Caco-2 (cell line): Measurements from ENCODE around the gene GSE1. TPM values are rescaled to one million over a fixed set of nuclear protein-coding genes. Genes with fewer than 3 reads are reported as not detected.
A peak's percentile ranks its signal among the peaks of the same experiment; 100 is the strongest.

Experiments
- BruUV-seq: library from RNA; stranded (reverse); fragments of 400-500 nt; replicated peaks from 2 replicates; lab custom pipeline; 2021; lab: Mats Ljungman, UMichigan
- CTCF ChIA-PET: fragments of 300-600 bp; sonication (Branson Sonifier 250); formaldehyde crosslinking; loops from one replicate; lab custom pipeline; 2022; ENCODE audit warnings: antibody characterized with exemption; lab: Charles Lee
- POLR2A ChIA-PET: fragments of 300-600 bp; sonication (Branson Sonifier 250); formaldehyde crosslinking; loops from one replicate; lab custom pipeline; 2022; ENCODE audit warnings: antibody characterized with exemption; lab: Charles Lee
- DNase-seq, 2 experiments: peaks; one replicate each; pipeline versions ENCODE4 v3.0.0 to v3.0.0-alpha.2; 2020 to 2022
- H3K27me3 ChIP-seq: replicated peaks from 2 replicates; pipeline ENCODE4 v1.6.0; 2011; ENCODE audit warnings: low read length; ENCODE audit not compliant: control insufficient read depth, insufficient read depth
- H3K36me3 ChIP-seq: 2 replicates; pipeline ENCODE4 v1.5.1; 2011; ENCODE audit warnings: low read length; ENCODE audit not compliant: control insufficient read depth, insufficient read depth
- H3K4me1 ChIP-seq: fragments of 250-450 bp; sonication (Bioruptor Pico); 2 replicates; pipeline ENCODE4 v1.5.1; 2020; ENCODE audit warnings: mild to moderate bottlenecking
- H3K4me3 ChIP-seq: 2 replicates; pipeline ENCODE4 v1.5.1; 2011; ENCODE audit warnings: low read depth, mild to moderate bottlenecking, control low read depth, low read length
- H3K9me3 ChIP-seq: fragments of 250-450 bp; sonication (Bioruptor Pico); 2 replicates; pipeline ENCODE4 v1.5.1; 2020; ENCODE audit warnings: mild to moderate bottlenecking, moderate library complexity
- H3K27ac Mint-ChIP-seq: one replicate; pipeline ENCODE4 v1.8.0; 2022; ENCODE audit warnings: mixed read lengths; ENCODE audit not compliant: unreplicated experiment
- H3K27me3 Mint-ChIP-seq: one replicate; pipeline ENCODE4 v1.8.0; 2022; ENCODE audit warnings: mixed read lengths; ENCODE audit not compliant: insufficient read depth, unreplicated experiment
- H3K36me3 Mint-ChIP-seq: one replicate; pipeline ENCODE4 v1.8.0; 2022; ENCODE audit warnings: mild to moderate bottlenecking, mixed read lengths; ENCODE audit not compliant: insufficient read depth, unreplicated experiment
- H3K4me1 Mint-ChIP-seq: one replicate; pipeline ENCODE4 v1.8.0; 2022; ENCODE audit warnings: low read depth, mixed read lengths; ENCODE audit not compliant: unreplicated experiment
- H3K4me3 Mint-ChIP-seq: one replicate; pipeline ENCODE4 v1.8.0; 2022; ENCODE audit warnings: mild to moderate bottlenecking, moderate library complexity, mixed read lengths; ENCODE audit not compliant: unreplicated experiment
- H3K9me3 Mint-ChIP-seq: one replicate; pipeline ENCODE4 v1.8.0; 2022; ENCODE audit warnings: mixed read lengths; ENCODE audit not compliant: unreplicated experiment
- CTCF ChIP-seq, 2 experiments: fragments of 200-600 bp in 1 of 2; IDR thresholded peaks; 1 replicate in 1 of 2; 2 replicates in 1 of 2; pipeline versions ENCODE4 v1.5.1 to v1.8.0; 2011 to 2022; ENCODE audit warnings: antibody characterized with exemption in 1 of 2, control low read depth in 1 of 2, inconsistent platforms in 1 of 2, low read depth in 1 of 2, low read length in 1 of 2, mild to moderate bottlenecking in 1 of 2, moderate library complexity in 1 of 2; ENCODE audit not compliant: insufficient read depth in 1 of 2, severe bottlenecking in 1 of 2, unreplicated experiment in 1 of 2
- intact Hi-C: fragments of 100-400 bp; cut with micrococcal nuclease; formaldehyde crosslinking; loops from one replicate; pipeline ENCODE4 v1.10.0; 2022; ENCODE audit not compliant: unreplicated experiment
- total RNA-seq: library from RNA; stranded (reverse); gene quantifications from 2 replicates; pipeline ENCODE4 v1.2.3, GENCODE V29; 2022

GSE1 gene
- total RNA-seq, 1 experiment from 2014 or later, result 142 TPM

- H3K27ac Mint-ChIP-seq, result peak overlapping the region; percentile 91
- H3K4me3 Mint-ChIP-seq, result peak overlapping the region; percentile 81
- no peaks in the 10 kb centered on the region for H3K9me3 Mint-ChIP-seq
- H3K36me3 ChIP-seq, result peaks cover 8% of the 10 kb centered on the region; the same call in 1 of the 2 replicates
- H3K4me1 ChIP-seq, result peaks cover 31% of the 10 kb centered on the region
- H3K4me1 Mint-ChIP-seq, result peaks cover 25% of the 10 kb centered on the region
- H3K27me3 ChIP-seq, result no peaks in the 10 kb centered on the region
- BruUV-seq, result no TSS peak
- CTCF ChIA-PET, result interaction anchor here (0.6 to 1.7 kb wide), 16 partner anchors 8 to 415 kb away, joined by 3 to 12 read pairs (median 4); no protein-coding TSS in a partner anchor
- no peak for TF ChIP-seq CTCF (IDR thresholded peaks at IDR 0.05; ENCODE audit: insufficient read depth in 1 of 2, low read depth in 1 of 2, low read length in 1 of 2, severe bottlenecking in 1 of 2, unreplicated experiment in 1 of 2)
- H3K9me3 ChIP-seq, result no peaks in the 10 kb centered on the region
- DNase-seq, result peak; percentile 77 to 86
- H3K27me3 Mint-ChIP-seq, result no peaks in the 10 kb centered on the region
- POLR2A ChIA-PET, result interaction anchor here (0.6 to 2.1 kb wide), 16 partner anchors 8 to 279 kb away, joined by 3 to 20 read pairs (median 7); no protein-coding TSS in a partner anchor
- intact Hi-C loops, result loop anchor here (1.0 to 5.0 kb wide), 4 partner anchors 9 to 336 kb away; no protein-coding TSS in a partner anchor
- H3K36me3 Mint-ChIP-seq, result peaks cover 61% of the 10 kb centered on the region
- H3K4me3 ChIP-seq, result peak overlapping the region; percentile 95
These were observed 649 bp downstream of the GSE1 start for GRCh38 chr16:85613604-85614337.

- peak overlapping the region; percentile 95 for H3K4me3 ChIP-seq
- H3K27me3 ChIP-seq, result no peaks in the 10 kb centered on the region
- H3K36me3 ChIP-seq, result peaks cover 8% of the 10 kb centered on the region; the same call in 1 of the 2 replicates
- peaks cover 18% of the 10 kb centered on the region for H3K4me1 Mint-ChIP-seq
- no peaks in the 10 kb centered on the region for H3K9me3 Mint-ChIP-seq
- peak in 1 of 2 experiments; percentile 40 for DNase-seq
- no peak for TF ChIP-seq CTCF (IDR thresholded peaks at IDR 0.05; ENCODE audit: insufficient read depth in 1 of 2, low read depth in 1 of 2, low read length in 1 of 2, severe bottlenecking in 1 of 2, unreplicated experiment in 1 of 2)
- POLR2A ChIA-PET, result interaction anchor here (0.6 to 2.1 kb wide), 5 partner anchors 61 to 280 kb away, joined by 3 to 20 read pairs (median 8); no protein-coding TSS in a partner anchor
- no peaks in the 10 kb centered on the region for H3K27me3 Mint-ChIP-seq
- H3K4me3 Mint-ChIP-seq, result peak overlapping the region; percentile 81
- peaks cover 30% of the 10 kb centered on the region for H3K4me1 ChIP-seq
- CTCF ChIA-PET, result interaction anchor here (0.6 to 1.9 kb wide), 7 partner anchors 14 to 416 kb away, joined by 3 to 14 read pairs (median 3); no protein-coding TSS in a partner anchor
- peak overlapping the region; percentile 85 for H3K27ac Mint-ChIP-seq
- H3K9me3 ChIP-seq, result no peaks in the 10 kb centered on the region
- intact Hi-C loops, result loop anchor here (1.0 to 5.0 kb wide), 4 partner anchors 8 to 337 kb away; no protein-coding TSS in a partner anchor
- H3K36me3 Mint-ChIP-seq, result peaks cover 68% of the 10 kb centered on the region
- BruUV-seq, result TSS peak; percentile 43
These were observed 1.4 kb downstream of the GSE1 start for GRCh38 chr16:85614338-85615013.
